HepG2 (cell line): ENCODE data around the gene CMTM4.
A peak's percentile ranks its signal among the peaks of the same experiment; 100 is the strongest.

Source experiments
- CTCF ChIP-seq: sonication (generic); formaldehyde crosslinking; IDR thresholded peaks from 2 replicates; pipeline ENCODE4 v1.5.0; 2020; ENCODE audit warnings: mild to moderate bottlenecking, missing genetic modification reagents, moderate library complexity
- NRL ChIP-seq: sonication (generic); formaldehyde crosslinking; IDR thresholded peaks from 2 replicates; pipeline ENCODE4 v1.5.0; 2020; ENCODE audit warnings: missing genetic modification reagents, mild to moderate bottlenecking, moderate library complexity, borderline replicate concordance
- THAP8 ChIP-seq: sonication (generic); formaldehyde crosslinking; IDR thresholded peaks from 2 replicates; pipeline ENCODE4 v1.5.1; 2020; ENCODE audit warnings: missing genetic modification reagents, mild to moderate bottlenecking, borderline replicate concordance
- ZNF792 ChIP-seq: IDR thresholded peaks from 2 replicates; pipeline ENCODE4 v1.6.1; 2016

GRCh38 chr16:66728117-66728787, 31.7 kb upstream of the CMTM4 start:
- TF ChIP-seq ZNF792 (CRISPR knock-in tag) = no peak
- no peak for TF ChIP-seq NRL (CRISPR knock-in tag)
- TF ChIP-seq THAP8 = no peak
- TF ChIP-seq CTCF (CRISPR knock-in tag) = peak; percentile 64
